Heart left ventricle (tissue), 16 donors: Measurements from ENCODE around the gene SPRR1A. TPM values are rescaled to one million over a fixed set of nuclear protein-coding genes. Genes with fewer than 3 reads are reported as not detected.

Source experiments
- ATAC-seq, 4 donors: fragments of 200-7000 bp; cut with Tn5 transposase; one replicate each; pipeline ENCODE4 v1.9.1; 2020 to 2022; ENCODE audit warnings: moderate library complexity in 4 of 4, mild to moderate bottlenecking in 3 of 4, moderate number of reproducible peaks in 1 of 4
- DNase-seq, 5 donors: peaks; one replicate each; pipeline ENCODE4 v3.0.0-alpha.2; 2020
- H3K27ac ChIP-seq, 12 donors: fragments of 200-600 bp; sonication (generic) in 4 of 12; one replicate each; pipeline versions ENCODE4 v1.5.0 to v1.8.0; 2016 to 2022; ENCODE audit warnings: mild to moderate bottlenecking in 2 of 12
- H3K27me3 ChIP-seq, 9 donors: fragments of 200-600 bp; sonication (generic) in 2 of 9; one replicate each; pipeline versions ENCODE4 v1.5.1 to v1.8.0; 2016 to 2022; ENCODE audit warnings: mild to moderate bottlenecking in 3 of 9
- H3K36me3 ChIP-seq, 9 donors: fragments of 200-600 bp; sonication (generic) in 2 of 9; one replicate each; pipeline versions ENCODE4 v1.5.0 to v1.8.0; 2018 to 2022; ENCODE audit warnings: mild to moderate bottlenecking in 2 of 9
- H3K4me1 ChIP-seq, 12 donors: fragments of 200-600 bp; sonication (generic) in 4 of 12; one replicate each; pipeline versions ENCODE4 v1.5.0 to v1.8.0; 2016 to 2022; ENCODE audit warnings: mild to moderate bottlenecking in 3 of 12
- H3K4me3 ChIP-seq, 12 donors: fragments of 200-600 bp; sonication (generic) in 4 of 12; one replicate each; pipeline versions ENCODE4 v1.5.0 to v1.8.0; 2017 to 2022; ENCODE audit warnings: mild to moderate bottlenecking in 9 of 12, moderate library complexity in 4 of 12
- H3K9me3 ChIP-seq, 12 donors: fragments of 200-600 bp; sonication (generic) in 4 of 12; one replicate each; pipeline versions ENCODE4 v1.5.0 to v1.8.0; 2016 to 2022; ENCODE audit warnings: mild to moderate bottlenecking in 1 of 12
- POLR2A ChIP-seq, 2 donors: fragments of 450-650 bp; IDR thresholded peaks; one replicate each; pipeline ENCODE4 v1.6.1; 2017; ENCODE audit warnings: antibody characterized with exemption in 2 of 2, mild to moderate bottlenecking in 2 of 2, moderate library complexity in 2 of 2
- WGBS, 4 donors: extraction: QIAGEN DNeasy Blood & Tissue Kit in 2 of 4; methylation state at CpG; one replicate each; pipeline versions ENCODE4 v1.1.5 to v1.1.7; 2013 to 2018; 5-methylcytosine and 5-hydroxymethylcytosine counted together
- intact Hi-C, 10 donors: fragments of 100-400 bp; cut with DNase I; formaldehyde crosslinking; loops; one replicate each; pipeline versions ENCODE4 v1.11.1 to v1.14.2; 2022
- polyA plus RNA-seq, 2 donors: library from polyadenylated mRNA; stranded (reverse); fragments of 200-250 nt; gene quantifications; one replicate each; pipeline ENCODE4 v1.2.3, GENCODE V29; 2013
- total RNA-seq, 9 donors: library from RNA; depleted of rRNA in 2 of 9; stranded (reverse); fragments of >200 nt in 2 of 9; fragmentation: NEBNext Ultra II Directional in 3 of 9; extraction: Animal tissue kit (Norgen Biotek cat#: 25700) in 3 of 9; gene quantifications; one replicate each; pipeline versions ENCODE4 v1.1.0 to v1.2.4, GENCODE V29; 2016 to 2023
- TF ChIP-seq, protein P1 (sequence below), 12 donors: fragments of 200-600 bp; sonication (generic) in 4 of 12; IDR thresholded peaks; one replicate each; pipeline versions ENCODE4 v1.5.0 to v1.8.0; 2018 to 2022; ENCODE audit warnings: antibody characterized with exemption in 12 of 12, mild to moderate bottlenecking in 5 of 12
- donor health status: ischemic (EF 13 %, LVEDD 7.1; RV severe dilation, severe dysfunction).
- donor health status: healthy with polysubstance abuse.
- donor health status: DM: no; HTN: yes; CAD: no.
- donor health status: DM: no; HTN: no; CAD: no.
- donor health status: ischemic (EF 25% LVEDD 6.9; RV normal size, moderate dysfunction).
- donor health status: ischemic (EF 25% LVEDD 5.7; RV mildly dilated, moderate dysfunction).
- donor health status: healthy.
- donor health status: DM: yes; HTN: yes; CAD: no.
- donor health status: ischemic (EF 35%, LVEDD 5.7; RV mildly dilated, moderate dysfunction).
- donor health status: nonischemic (EF 11% LVEDD 7.7; RV severe dilation, severe dysfunction).
- donor health status: DM: yes; HTN: yes; CAD: no.
- donor health status: PGD.
- donor health status: ischemic (EF 29% LVEDD 5.4; RV normal size, mild dysfunction).
- donor health status: nonischemic (EF 23%, LVEDD 6.1; RV moderate dilation, normal function).

SPRR1A gene
- total and polyA plus RNA-seq, 11 donors = not detected

DNA sequence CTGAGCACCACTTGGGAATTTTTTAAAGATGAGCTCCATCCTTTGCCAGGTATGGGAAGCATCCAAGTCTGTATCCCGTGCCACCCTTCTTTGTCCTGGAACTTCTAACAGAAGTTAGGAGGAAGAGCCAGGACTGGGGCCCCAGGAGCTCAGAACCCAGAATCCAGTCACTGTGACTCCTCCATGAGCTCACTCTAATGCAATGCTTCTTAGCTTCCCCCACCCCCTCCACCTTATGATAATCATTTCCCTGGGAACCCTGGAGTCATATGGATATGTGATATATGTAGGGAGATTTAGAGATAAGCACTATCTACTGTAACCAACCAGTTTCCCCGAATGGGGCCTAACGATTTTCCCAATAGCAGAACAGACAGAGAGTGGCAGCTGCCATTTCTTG, 37.6 kb upstream of the SPRR1A start:
- Histone ChIP-seq H3K4me1 (no peaks in the 10 kb centered on the region), H3K27me3 (no peaks in the 10 kb centered on the region), H3K4me3 (no peak overlapping the region), H3K36me3 (no peaks in the 10 kb centered on the region), H3K9me3 (peaks cover 0 to 4% (median 0%) of the 10 kb centered on the region in 12 donors), H3K27ac (no peak overlapping the region)
- DNase-seq = no peak
- ATAC-seq = no peak
- no peak for TF ChIP-seq POLR2A (IDR thresholded peaks at IDR 0.05)
- TF ChIP-seq, protein P1, sequence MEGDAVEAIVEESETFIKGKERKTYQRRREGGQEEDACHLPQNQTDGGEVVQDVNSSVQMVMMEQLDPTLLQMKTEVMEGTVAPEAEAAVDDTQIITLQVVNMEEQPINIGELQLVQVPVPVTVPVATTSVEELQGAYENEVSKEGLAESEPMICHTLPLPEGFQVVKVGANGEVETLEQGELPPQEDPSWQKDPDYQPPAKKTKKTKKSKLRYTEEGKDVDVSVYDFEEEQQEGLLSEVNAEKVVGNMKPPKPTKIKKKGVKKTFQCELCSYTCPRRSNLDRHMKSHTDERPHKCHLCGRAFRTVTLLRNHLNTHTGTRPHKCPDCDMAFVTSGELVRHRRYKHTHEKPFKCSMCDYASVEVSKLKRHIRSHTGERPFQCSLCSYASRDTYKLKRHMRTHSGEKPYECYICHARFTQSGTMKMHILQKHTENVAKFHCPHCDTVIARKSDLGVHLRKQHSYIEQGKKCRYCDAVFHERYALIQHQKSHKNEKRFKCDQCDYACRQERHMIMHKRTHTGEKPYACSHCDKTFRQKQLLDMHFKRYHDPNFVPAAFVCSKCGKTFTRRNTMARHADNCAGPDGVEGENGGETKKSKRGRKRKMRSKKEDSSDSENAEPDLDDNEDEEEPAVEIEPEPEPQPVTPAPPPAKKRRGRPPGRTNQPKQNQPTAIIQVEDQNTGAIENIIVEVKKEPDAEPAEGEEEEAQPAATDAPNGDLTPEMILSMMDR (IDR thresholded peaks at IDR 0.05) = no peak
- intact Hi-C loops = no loop called here
- 63 to 75% (median 66%) methylated on average over 3 of the region's 3 CpGs for WGBS, 4 donors

DNA sequence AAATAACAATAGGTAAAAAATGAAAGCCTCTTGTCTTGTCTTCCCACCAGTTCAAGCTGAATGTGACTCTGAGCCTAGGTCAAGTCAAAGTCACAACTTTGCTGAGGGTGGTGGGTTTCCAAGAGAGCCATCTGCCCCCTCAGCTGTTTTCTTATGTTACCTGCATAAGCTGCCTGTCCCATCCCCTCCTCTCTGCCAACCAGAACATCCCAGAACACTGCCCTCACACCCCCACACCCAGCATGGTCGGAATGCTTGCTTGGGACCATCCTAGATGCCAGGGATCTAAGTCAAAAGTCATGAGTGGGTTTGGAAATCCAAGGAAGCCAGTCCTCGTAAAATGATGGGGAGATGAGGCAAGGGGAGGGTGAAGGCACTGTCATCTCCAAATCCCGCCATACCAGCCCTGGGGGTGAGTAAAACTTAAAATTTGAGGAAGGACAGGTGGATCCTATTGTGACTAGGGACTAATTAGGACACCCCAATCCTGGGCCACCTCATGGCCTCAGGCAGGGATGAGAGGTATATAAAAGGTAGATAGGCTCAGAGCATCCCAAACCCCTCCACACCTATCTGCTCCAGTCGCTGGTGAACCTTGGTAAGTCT, 37.1 kb upstream of the SPRR1A start, which contains the start of gene SPRR5:
TSS of gene SPRR5 (plus strand) at position 556 of the 606 bp plus-strand sequence. CDS start 1,349 bp downstream, outside the sequence.
- Histone ChIP-seq H3K27ac (no peak within 1 kb of the TSS), H3K4me3 (no peak within 1 kb of the TSS), H3K36me3 (no peaks in the 10 kb centered on the region), H3K27me3 (no peaks in the 10 kb centered on the region), H3K4me1 (no peaks in the 10 kb centered on the region), H3K9me3 (peaks cover 0 to 5% (median 0%) of the 10 kb centered on the region in 12 donors)
- ATAC-seq (no peak), DNase-seq (no peak)
- intact Hi-C loops = no loop called here
- WGBS, 4 donors = 60 to 75% (median 71%) methylated on average over 4 of the region's 4 CpGs
- no peak for TF ChIP-seq POLR2A (IDR thresholded peaks at IDR 0.05)
- TF ChIP-seq, protein P1 (IDR thresholded peaks at IDR 0.05) = no peak

DNA sequence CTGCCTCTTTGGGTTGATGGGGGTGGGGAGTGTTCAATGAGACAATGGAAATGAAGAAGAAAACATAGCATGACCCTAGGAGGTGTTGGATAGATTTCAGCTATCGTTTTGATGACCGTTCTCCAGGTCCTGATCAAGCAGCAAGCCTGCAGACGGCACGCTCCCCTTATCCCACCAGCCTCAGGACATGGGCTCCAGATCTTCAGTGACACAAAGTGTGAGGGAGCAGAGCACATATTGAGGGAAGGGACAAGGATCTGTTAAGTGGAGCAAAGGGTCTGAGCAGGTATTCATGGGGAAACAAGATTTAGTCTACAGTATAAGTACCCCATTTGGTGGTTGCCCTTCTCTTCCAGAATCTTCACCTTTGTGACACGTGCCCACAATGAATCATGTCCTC, 32.2 kb upstream of the SPRR1A start:
- TF ChIP-seq POLR2A (IDR thresholded peaks at IDR 0.05) = no peak
- TF ChIP-seq, protein P1 (IDR thresholded peaks at IDR 0.05) = no peak
- intact Hi-C loops = no loop called here
- no peak for DNase-seq
- no peaks in the 10 kb centered on the region for H3K4me1 ChIP-seq
- H3K36me3 ChIP-seq = no peaks in the 10 kb centered on the region
- H3K9me3 ChIP-seq = peaks cover 0 to 5% (median 0%) of the 10 kb centered on the region in 12 donors
- H3K4me3 ChIP-seq = no peak overlapping the region
- no peaks in the 10 kb centered on the region for H3K27me3 ChIP-seq
- ATAC-seq = no peak
- 70 to 82% (median 76%) methylated on average over 5 of the region's 5 CpGs for WGBS, 4 donors
- H3K27ac ChIP-seq = no peak overlapping the region

DNA sequence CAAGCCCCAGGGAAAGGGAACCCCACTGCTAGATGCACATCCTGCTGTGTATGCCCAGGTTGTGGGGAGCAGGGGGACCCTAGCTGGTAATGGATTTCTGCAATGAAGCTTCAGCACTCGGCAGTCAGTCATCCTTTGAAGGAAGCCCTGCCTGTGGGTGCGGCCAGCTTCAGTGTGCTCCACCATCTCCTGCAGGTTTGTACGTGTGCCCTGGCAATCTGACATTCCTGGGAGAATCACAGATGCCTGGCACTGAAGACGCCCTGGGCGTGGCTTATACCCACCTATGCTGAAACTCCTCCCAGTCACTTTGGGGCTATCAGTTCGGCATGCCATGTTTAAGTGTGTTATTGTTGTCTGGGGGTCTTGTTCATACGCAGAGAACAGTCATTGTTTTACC, 30.1 kb upstream of the SPRR1A start:
- ATAC-seq (no peak), DNase-seq (no peak)
- Histone ChIP-seq H3K36me3 (no peaks in the 10 kb centered on the region), H3K9me3 (peaks cover 0 to 5% (median 0%) of the 10 kb centered on the region in 12 donors), H3K27me3 (no peaks in the 10 kb centered on the region), H3K4me1 (no peaks in the 10 kb centered on the region), H3K27ac (no peak overlapping the region), H3K4me3 (no peak overlapping the region)
- no peak for TF ChIP-seq POLR2A (IDR thresholded peaks at IDR 0.05)
- TF ChIP-seq, protein P1 (IDR thresholded peaks at IDR 0.05) = no peak
- WGBS, 4 donors = 65 to 80% (median 76%) methylated on average over 5 to 7 of the region's 7 CpGs
- intact Hi-C loops = no loop called here
